AG09319 (cell line): ENCODE measurements around the gene ITPRID1.

ENCODE experiments used
- DNase-seq: peaks from one replicate; pipeline ENCODE4 v3.0.0-alpha.2; 2010; ENCODE audit warnings: low read depth; ENCODE audit errors: extremely low read depth
- TF ChIP-seq, protein P1 (sequence below): IDR thresholded peaks from 2 replicates; pipeline ENCODE4 v1.5.1; 2011; ENCODE audit warnings: low read depth, mild to moderate bottlenecking, inconsistent platforms, low read length, moderate library complexity

The ITPRID1 gene

DNA sequence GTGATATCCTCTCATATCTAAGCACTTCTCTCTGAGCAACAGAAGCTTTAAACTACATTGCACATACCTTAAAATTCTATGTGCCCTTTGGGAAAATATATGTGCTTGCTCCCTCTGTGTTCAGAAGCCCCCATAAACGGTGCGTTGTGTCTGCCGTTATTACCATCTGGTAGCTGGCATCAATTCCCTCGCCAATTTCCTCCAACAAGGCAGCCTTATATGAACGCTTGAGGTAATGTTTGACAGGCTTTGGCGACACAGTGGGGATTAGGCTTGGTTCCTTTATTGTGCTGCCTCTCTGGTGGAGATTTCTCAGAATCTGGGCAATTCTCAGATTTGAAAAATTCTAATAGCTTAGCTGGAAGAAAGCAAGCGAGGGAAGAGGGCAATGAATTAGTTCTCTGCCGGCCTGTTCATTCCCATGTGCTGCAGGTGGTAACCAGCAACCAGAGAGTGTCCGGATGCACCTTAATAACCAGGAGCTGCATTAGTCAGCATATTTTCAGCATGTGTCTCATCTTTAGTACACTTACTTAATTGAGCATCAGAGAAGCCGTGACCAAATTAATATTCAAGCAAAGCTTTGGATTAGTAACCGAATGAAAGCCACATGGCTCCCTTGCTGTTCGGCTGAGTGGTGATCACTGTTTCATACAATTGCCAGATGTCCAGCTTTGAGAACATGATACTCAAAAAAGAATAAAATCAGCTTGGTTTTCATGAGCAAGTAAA is 165.8 kb downstream of the ITPRID1 start:
- TF ChIP-seq, protein P1, sequence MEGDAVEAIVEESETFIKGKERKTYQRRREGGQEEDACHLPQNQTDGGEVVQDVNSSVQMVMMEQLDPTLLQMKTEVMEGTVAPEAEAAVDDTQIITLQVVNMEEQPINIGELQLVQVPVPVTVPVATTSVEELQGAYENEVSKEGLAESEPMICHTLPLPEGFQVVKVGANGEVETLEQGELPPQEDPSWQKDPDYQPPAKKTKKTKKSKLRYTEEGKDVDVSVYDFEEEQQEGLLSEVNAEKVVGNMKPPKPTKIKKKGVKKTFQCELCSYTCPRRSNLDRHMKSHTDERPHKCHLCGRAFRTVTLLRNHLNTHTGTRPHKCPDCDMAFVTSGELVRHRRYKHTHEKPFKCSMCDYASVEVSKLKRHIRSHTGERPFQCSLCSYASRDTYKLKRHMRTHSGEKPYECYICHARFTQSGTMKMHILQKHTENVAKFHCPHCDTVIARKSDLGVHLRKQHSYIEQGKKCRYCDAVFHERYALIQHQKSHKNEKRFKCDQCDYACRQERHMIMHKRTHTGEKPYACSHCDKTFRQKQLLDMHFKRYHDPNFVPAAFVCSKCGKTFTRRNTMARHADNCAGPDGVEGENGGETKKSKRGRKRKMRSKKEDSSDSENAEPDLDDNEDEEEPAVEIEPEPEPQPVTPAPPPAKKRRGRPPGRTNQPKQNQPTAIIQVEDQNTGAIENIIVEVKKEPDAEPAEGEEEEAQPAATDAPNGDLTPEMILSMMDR, result no peak
- no peak for DNase-seq

DNA sequence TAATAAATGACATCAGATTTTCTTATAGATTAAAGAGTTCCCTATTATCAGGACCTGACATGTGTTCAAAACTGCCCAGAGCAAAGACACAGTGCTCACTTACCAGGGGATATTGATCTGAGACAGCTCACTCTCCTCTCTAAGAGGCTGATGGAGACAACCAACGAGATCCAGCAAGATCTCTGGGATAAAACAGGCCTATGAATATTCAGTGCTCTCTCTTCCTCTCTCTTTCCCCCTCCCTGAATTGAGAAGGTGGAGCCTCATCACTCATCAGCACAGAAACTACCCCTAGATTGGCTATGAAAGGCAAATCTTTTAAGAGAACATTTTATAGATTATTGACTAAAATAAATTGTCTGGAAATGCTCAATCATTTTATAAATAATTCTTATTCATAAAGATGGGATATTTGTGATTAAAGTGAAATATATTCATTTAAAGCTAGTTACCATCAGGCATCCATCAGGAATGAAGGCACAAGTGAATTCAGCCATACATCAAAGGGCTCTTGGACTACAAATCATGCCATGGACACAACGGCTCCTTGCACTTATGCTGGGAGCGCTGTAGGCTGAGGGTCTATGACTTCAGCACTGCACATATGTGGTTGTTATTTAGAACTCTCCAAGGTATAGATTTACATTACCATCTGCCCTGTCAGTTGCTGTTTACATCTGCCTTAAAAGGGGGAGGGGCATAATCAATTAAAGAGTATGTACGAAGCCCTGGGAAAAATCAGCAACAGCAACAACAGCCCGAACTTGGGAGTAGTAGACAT is 169.7 kb downstream of the ITPRID1 start:
- TF ChIP-seq, protein P1, result no peak
- DNase-seq, result no peak

DNA sequence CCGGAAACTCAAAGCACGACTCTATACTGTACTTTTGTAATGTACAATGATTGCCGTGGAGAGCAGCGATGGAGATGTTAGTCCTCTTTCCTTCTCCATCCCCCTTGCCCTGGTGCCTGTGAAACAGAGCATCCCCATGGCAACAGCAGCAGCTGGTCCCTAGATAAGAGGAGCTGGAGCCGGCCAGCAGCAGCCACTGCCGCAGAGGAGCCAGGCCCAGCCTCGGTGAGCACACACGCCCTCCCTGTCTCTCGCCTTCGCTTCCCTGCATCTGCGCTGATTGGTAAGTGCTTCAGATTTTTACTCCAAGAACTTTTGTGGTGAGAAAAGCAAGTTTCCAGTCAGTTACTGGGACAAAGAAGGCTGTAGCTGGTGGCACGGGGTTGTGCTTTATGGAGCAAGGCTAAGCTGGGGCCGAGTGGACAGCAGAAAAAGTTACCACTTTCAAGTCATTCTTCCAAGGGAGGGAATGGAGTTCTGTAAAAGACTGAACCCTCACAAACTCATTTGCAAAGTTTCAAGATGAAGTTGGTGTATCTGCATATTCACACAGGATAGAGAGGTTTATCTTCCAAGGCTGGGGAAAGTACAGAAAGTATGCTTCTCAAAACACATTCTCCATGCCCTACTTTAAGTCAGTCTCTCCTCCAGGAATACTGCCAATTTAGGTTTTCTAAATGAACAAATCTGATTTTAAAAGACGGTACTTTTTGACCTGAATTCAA is 173.3 kb downstream of the ITPRID1 start, which contains the start of gene PPP1R17:
TSS of gene PPP1R17 (plus strand) at position 192 of the 725 bp plus-strand sequence. CDS start 5,227 bp downstream, outside the sequence.
- TF ChIP-seq, protein P1, result no peak

DNA sequence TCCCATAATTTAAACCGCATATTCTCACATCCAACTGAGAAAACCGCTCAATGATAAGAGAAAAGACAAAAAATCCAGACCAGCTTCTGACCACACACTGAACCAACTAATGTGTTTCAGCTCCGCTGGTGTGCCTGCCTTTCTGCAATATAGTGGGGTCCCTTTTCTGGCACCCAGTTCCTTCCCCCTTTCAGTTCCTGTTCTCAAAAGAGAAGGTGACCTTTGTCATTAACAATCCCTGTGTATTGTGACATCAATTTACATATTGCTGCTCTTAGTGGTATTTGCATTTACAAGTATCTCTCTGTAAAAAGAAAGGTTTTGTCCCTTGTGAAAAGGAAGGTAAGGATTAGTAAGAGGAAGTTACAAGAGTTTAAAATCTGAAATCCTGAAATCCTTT is 174.5 kb downstream of the ITPRID1 start:
- TF ChIP-seq, protein P1, result no peak
- no peak for DNase-seq

More for the DNA sequence above, 173.3 kb downstream of the ITPRID1 start, which contains the start of gene PPP1R17:
- no peak for DNase-seq

DNA sequence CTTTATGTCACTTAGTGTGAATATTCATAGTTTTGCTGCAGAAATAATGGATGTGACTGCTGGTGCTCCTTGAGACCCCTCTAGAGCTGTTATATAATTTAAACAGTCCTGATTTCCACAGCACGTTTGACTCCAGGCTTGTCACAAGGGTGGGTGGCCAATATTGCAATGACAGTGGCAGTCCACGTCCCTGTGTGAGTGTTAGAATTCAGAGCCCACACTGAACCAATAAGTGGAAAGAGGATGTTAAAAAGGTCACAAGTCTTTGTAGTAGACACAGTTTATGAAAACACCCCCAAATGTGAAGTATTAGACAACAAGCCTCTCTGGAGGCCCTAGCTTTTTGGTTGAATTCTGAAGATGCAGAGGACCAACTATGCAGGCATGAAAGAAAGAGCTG is 175.1 kb downstream of the ITPRID1 start:
- DNase-seq, result no peak
- TF ChIP-seq, protein P1, result no peak

DNA sequence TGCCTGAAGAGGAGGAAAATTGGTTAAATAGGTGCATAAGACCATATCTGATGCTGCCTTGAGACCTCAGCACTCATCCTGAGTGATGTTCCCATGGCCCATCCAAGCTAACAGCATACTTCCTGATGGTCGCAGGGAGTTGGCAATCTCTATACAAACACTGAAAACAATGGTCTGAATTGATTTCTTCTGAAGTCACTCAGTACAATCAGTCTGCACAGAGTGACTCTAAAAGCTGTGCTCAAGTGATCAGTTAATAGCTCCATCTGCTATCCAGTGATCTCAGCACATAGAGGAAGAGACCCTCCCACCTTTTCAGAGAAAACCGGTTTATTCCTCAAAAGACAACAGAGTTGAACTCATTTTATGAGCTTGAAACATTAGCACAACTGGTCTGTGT is 177.0 kb downstream of the ITPRID1 start:
- TF ChIP-seq, protein P1, result no peak
- DNase-seq, result no peak
